Activated gamma-delta T cell (primary cell): ENCODE data around the gene COLEC12.

Experiments used
- DNase-seq: peaks from one replicate; lab custom pipeline; 2025; lab: John Stamatoyannopoulos, UW

COLEC12 gene

GRCh38 chr18:446941-447560 lies 53.5 kb downstream of the COLEC12 start:
- no peak for DNase-seq

DNA sequence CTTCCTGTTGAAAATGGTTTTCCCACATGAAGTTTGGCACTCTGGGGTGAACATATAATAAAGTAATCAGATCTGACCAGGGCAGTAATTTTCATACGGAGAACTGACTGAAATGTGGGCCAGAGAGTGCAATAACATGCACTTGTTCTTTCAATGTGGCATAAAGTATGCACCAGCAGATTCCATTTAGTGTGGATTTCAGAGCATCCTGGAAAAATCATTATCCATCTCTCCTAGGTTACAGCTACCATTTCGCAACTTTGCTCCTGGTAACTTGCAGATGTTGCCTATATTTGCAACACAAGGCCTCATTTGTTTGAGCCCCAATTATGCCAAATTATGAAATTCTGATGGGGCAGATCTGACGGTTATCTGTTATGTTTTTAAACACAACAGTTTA lies 55.4 kb downstream of the COLEC12 start:
- DNase-seq, result no peak

DNA sequence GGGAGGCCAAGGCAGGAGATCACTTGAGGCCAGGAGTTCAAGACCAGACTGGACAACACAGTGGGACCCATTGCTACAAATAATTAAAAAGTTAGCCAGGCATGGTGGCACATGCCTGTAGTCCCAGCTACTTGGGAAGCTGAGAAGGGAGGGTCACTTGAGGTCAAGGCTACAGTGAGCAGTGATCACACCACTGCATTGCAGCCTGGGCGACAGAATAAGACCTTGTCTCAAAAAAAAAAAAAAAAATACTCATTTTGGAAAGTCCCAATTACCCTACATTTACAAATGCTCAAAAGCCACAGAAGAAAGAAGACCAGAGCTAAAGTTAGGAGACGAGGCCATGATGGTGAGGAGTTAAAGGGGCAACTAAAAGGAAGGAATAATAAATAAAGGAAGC lies 61.9 kb downstream of the COLEC12 start:
- no peak for DNase-seq

- no peak for DNase-seq
These were observed 64.6 kb downstream of the COLEC12 start for GRCh38 chr18:435940-436339.

GRCh38 chr18:434410-434809 lies 66.1 kb downstream of the COLEC12 start:
- no peak for DNase-seq

- no peak for DNase-seq
These were observed 66.5 kb downstream of the COLEC12 start for GRCh38 chr18:433960-434359.

DNA sequence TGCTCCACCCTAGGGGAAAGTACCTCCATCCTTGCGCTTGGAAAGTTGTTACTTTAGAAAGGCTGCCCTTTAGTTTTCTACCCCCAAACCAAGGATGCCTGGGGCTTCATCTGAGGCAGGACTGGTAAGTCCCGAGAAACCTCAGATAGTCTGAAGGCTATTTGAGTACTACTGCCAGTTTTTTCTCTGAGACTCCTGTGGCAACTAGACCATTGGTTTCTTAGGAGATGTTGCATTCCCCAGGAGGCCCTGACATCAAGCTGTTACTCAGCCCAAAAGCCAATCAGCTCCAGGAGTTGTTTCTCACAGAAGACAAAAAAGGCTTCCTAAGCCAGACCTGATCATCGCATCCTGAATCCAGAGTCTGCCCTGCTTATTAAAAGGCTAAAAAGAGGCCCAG lies 67.2 kb downstream of the COLEC12 start:
- no peak for DNase-seq

DNA sequence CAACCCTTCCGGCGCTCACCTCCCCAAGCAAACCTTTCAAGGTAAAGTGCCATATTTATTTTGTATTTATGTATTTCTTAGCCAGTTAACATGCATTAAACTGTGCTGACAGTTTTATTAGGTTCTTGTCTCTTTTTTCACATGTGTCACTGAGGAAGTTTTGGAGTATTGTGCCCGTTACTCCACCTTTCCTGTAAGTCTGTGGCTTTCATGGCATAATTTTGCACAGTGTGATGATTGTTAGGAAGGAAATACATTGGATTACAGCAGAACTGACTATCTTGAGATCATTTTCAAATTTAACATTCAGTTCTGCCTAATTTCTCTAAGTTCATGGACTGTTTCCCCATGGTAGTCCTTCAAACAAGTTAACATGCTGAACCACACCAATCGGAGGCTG lies 67.7 kb downstream of the COLEC12 start:
- no peak for DNase-seq

- no peak for DNase-seq
These were observed 71.5 kb downstream of the COLEC12 start for GRCh38 chr18:429030-429429.

- no peak for DNase-seq
These were observed 73.5 kb downstream of the COLEC12 start for GRCh38 chr18:427005-427404.

GRCh38 chr18:425106-425745 lies 75.3 kb downstream of the COLEC12 start:
- DNase-seq, result no peak

DNA sequence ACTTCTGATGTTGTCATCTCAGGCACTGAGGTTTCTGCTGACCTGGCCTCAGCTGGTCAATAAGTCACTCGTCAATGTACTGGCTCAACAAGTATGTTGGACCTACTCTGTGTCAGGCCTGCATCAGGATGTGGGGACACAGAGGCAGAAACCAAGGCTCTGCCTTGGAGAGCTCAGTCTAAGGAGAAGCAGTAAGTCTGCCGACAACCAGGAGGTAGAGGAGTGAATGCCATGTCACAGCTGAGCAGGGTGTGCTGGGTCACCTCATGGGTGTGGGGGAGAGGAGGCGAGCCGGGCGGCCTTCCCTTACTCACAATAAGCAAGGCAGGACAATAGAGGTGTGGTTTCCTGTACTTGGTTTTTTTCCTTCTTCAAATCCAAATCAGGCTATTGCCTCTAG lies 75.8 kb downstream of the COLEC12 start:
- no peak for DNase-seq

DNA sequence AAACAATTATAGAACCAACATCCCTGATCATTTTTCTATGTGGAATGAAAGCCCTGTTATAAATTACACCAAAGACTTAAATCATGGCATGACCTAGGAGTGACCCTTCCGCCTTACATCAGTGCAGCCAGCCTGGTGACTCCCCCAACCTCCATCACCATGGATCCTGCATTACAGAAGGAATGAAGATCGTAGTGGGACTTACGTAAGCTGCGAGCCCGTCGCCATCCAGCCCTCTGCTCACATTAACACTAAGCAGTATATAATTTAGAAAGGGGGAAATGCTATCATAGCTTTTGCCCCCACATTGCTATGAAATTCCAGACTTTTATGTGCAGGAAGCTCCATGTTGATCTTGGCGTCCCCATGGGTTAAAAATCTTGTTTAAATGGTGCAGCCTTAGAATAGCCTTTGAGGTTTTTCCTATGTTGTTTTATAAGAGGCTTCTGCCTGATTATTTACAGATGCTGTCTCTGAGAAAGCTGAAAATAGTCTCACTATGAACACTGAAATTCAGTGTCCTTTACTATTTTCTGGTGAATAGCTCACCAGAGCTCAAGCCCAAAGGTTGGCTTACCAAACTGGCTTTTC lies 76.3 kb downstream of the COLEC12 start:
- no peak for DNase-seq

GRCh38 chr18:422966-423365 lies 77.5 kb downstream of the COLEC12 start:
- DNase-seq, result no peak

DNA sequence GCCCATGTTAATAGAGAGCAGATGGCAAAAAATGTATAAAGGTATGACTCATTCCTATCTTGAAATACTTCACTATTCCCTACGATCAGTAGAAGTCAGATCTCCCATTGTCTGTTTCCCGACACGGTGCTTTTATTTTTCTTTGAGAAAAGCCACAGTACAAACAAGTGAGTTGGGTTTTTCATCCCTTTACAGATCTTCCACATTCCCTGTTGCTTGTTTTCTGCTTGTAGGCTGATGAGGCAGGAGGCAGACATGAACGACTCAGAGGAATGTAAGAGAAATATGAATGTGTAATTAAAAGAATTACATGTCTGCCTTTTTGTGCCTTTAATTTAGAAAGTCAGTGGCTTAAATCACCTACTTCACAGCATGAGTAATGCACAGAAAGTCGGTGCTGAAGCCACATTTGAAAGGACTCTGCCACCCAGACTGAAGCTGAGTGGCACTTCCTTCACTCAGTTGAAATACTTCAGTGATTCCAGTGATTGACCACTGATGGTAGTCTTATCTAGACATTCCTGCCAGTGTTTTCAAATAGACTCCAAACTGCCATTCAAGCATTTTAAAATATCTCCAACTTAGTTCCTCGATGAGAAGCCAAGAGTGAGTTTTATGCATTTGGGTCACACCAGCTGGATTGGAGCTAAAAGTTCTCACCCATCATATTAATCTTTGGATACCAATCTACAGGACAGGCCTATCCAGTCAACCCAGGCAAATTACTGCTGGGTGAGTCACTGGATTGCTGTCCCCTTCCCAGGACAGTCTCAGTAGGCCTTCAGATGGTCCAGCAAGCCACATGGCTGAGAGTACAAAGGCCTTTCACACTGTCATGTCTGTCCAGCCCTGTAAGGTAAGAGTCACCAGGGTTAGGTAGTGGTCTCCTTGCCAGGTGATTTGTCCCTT lies 79.0 kb downstream of the COLEC12 start:
- DNase-seq, result no peak

- DNase-seq, result no peak
These were observed 79.7 kb downstream of the COLEC12 start for GRCh38 chr18:420661-421246.

DNA sequence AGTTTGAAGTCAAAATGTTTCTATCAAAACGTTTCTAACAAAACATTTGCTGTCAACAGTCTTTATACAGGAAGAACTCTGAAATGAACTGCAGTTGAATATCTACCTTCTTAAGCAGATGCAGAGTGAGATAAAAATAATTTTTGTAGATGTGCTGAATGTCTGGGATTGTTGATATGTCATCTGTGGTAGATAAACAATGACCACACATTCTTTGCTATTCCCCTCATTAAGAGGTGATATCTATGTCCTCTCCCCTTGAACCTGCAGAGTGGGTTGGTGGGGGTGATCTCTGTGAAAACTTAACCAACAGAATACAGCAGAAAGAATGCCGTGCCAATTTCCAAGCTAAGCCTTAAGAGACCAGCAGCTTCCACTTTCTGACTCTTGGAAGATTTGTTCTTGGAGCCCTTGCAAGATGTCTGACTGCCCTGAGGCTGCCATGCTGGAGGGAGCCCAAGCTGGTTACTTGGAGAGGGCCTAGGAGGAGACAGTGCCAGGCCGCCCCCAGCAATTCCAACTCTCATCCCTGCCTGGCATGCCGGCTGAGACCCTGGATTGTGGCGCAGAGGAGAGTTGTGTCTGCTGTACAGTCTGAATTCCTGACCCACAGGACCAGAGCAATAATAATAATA lies 80.8 kb downstream of the COLEC12 start:
- no peak for DNase-seq

DNA sequence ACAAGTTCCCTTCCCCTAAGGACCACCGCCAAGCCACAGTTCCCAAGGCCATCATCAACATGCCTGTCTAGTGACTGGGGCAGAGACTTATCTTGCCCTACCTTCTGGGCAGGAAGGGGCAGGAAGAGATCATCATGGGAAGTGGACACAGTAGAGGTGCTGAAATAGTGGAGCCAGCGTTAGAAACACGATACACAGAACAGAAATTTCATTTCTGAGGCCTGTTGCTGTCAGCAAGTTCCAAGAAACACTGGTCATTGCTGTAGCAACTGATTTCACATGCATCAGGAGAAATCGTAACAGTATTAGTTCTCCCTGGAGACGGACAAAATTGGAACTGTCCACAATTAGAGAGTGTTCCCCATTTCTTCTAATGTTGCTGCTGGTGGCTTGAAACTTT lies 83.0 kb downstream of the COLEC12 start:
- no peak for DNase-seq

GRCh38 chr18:416930-417329 lies 83.6 kb downstream of the COLEC12 start:
- DNase-seq, result no peak

- no peak for DNase-seq
These were observed 84.6 kb downstream of the COLEC12 start for GRCh38 chr18:415617-416612.
